ENCODE results near the gene C19orf44.
"Not testable (repeated sequence)": the region's sequence is repeated elsewhere in the genome, so short reads cannot be mapped to it uniquely, and the experiment has no call there.

The C19orf44 gene

DNA sequence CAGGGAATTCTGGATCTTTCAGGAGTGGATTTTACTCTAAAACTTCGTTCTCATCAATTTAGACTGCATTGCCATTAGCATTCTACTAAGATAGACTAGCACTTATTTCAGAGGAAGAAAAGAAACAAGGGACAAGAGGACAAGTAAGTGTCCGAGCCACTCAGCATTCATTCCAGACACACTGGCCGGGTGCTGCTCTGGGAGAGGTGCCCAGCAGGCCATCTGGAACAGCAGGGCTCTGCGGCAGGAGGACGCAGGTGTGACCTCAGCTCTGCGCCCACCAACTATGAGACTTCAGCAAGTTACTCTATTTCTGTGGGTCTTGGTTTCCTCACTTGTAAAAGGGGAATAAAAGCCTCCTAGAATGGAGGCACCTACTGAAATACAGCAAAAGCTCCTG, 28.6 kb upstream of the C19orf44 start:
- no peak for DNase-seq (ENCODE audit: low read depth)

DNA sequence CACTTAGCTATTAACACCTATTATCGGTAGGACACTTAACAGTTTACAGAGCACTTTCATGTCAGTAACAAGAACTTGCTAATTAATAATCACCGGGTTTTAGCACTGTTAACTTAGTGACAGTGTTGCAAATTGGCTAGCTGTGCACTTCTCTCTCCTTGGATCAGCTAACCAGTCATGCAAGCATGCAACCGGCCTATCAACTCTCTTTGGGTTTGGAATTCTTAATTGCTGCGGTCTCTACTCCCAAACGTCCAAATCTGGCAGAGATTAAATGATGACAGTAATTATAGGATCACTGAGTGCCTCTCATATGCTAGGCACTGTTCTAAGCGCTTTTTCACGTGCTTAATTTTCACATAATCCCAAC, 25.7 kb upstream of the C19orf44 start:
- no peak for DNase-seq (ENCODE audit: low read depth)

DNA sequence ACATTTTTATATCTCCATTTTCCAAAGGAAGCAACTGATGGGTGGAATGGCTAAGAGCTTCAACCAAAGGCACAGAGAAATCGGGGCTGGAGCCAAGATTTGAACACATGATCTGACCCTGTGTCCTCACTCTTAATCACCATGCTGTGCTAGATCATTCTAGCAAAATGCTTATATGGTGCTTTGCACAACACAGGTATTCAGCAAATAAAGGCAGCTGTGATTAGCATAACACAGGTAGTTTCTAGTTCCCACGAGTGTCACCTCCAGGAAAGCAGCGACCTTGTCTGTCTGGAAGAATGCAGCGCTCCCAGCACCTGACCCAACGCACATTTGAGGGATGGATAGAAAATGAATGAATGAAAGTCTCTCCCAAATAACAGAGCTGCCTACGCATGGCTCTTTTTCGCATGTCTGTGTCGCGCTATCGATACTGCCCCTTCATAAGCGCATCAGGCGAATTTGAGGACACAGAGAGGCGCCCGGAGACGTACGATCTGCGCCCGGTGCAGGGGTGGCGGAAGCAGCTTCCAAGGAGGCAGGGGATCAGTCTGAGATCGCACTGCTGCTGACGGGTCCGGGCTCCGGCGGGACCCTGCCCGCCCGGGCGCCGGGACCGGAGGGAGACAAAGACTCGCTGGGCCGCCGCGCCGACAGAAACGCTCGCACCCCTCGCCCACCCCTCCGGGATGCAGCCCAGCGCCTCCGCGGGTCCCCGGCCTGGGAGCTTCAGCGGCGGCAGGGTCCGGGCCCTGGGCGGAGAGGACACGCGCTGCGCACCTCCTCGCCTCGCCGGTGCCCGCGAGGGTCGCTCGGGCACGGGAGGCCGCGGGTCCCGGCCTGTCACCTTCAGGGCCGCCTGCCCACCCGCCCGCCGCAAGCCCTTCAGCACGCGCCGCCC, 25.0 kb upstream of the C19orf44 start:
- no peak for DNase-seq (ENCODE audit: low read depth)

DNA sequence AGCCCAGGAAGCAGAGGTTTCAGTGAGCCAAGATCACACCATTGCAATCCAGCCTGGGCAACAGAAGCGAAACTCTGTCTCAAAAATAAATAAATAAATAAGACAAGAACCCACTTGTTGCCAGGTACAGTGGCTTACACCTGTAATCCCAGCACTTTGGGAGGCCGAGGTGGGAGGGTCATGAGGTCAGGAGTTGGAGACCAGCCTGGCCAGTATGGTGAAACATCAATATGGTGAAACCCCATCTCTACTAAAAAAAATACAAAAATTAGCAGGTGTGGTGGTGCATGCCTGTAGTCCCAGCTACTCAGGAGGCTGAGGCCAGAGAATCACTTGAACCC, 23.7 kb upstream of the C19orf44 start:
- DNase-seq (ENCODE audit: low read depth), result not testable (repeated sequence)

DNA sequence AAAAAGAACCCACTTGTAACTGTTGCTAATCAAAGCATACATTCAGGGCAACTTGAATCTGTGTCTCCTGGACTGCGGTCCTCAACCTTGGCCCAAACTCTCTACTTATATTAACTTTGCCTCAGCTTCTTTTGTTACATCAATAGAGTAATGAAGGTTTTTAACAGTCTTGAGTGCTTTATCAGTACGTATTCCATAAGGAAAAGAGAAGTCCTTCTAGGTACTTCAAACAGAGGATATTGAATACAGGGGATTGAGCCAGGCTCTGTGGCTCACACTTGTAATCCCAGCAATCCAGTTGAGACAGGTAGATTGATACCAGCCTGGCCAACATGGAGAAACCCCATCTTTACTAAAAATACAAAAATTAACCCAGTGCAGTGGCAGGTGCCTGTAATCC, 23.2 kb upstream of the C19orf44 start:
- DNase-seq (ENCODE audit: low read depth), result no peak

DNA sequence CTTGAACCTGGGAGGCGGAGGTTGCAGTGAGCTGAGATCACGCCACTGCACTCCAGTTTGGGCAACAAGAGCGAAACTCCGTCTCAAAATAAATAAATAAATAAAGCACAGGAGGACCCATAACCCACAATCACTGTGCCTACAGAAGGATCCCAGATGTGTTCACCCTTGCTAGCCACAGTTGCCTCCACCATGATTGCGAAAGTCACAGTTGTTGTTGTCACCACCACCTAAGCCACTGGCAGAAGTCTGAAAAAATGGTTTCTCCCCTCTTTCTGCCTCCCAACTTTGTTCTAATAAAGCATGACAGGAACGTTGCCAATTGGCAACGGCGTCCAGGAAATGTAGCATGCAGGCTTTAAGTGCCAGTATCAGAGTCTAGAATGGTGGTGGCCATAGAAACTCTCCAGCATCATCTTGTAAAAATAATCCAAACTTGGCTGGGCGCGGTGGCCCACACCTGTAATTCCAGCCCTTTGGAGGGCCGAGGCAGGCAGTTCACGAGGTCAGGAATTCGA, 22.3 kb upstream of the C19orf44 start:
- no peak for DNase-seq (ENCODE audit: low read depth)

DNA sequence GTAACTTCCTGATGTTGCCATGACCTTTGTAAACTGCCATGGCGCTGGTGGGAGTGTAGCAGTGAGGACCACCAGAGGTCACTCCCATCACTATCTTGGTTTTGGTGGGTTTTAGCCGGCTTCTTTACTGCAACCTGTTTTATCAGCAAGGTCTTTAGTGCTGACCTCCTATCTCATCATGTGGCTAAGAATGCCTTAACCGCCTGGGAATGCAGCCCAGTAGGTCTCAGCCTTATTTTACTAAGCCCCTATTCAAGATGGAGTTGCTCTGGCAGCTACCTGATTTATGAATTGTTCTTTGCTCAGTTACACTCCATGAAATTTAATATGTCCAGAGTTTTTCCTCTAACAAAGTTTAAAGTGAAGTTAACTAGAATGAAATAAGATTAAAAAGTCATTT, 19.8 kb upstream of the C19orf44 start:
- DNase-seq (ENCODE audit: low read depth), result no peak

DNA sequence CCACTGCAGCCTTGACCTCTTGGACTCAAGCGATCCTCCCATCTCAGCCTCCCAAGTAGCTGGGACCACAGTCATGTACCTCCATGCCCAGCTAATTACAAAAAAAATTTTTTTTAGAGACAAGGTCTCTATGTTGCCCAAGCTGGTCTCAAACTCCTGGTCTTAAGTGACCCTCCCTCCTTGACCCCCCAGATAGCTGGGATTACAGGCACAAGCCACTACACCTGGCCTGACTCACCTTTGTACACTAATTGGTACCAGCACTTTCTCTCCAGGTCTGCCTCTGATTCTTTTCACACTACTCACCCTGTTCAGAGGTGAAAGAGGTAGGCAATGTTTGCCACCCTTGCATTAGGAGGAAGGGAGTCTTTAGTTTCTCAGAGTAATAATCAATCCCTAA, 18.9 kb upstream of the C19orf44 start:
- DNase-seq (ENCODE audit: low read depth), result no peak

DNA sequence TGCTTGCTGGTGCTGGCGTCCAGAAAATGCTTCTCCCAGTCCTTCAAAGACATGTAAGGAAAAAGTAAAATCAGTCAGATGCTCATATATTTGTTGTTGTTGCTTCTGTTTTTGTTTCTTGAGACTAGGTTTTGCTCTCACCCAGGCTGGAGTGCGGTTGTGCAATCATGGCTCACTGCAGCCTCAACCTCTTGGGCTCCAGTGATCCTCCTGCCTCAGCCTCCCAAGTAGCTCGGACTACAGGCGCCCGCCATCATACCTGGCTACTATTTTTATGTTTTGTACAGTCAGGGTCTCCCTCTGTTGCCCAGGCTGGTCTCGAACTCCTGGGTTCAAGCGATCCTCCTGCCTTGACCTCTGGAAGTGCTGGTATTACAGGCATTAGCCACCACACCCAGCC, 13.4 kb upstream of the C19orf44 start:
- DNase-seq (ENCODE audit: low read depth), result no peak

DNA sequence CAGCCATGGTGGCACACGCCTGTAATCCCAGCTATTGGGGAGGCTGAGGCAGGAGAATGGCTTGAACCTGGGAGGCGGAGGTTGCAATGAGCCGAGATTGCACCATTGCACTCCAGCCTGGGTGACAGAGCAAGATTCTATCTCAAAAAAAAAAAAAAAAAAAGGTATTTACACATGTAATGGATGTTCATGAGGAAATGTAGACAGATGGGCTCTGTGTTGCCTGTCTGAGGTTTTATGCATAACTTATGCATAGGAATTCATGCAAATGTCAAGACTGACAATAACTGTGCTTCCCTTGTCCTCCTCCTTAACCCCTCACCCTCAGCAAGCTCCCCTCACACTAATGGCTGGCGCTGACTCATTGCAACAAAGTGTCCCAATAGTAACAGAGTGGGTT, 9.7 kb upstream of the C19orf44 start:
- not testable (repeated sequence) for DNase-seq (ENCODE audit: low read depth)

DNA sequence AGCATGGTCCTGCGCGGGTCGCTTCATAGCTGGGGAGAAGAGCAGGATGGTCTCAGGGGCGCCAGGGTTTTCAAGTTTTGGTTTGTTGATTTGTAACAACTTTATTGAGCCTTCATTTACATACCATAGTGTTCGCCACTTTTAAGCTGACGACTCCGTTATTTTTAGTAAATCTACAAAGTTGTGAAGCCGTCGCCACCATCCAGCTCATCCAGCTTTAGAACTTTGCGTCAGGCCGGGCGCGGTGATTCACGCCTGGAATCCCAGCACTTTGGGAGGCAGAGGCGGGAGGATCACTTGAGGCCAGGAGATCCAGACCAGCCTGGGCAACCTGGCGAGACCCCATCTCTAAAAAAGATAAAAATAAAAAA, 404 bp downstream of the C19orf44 start:
- no peak for DNase-seq (ENCODE audit: low read depth)

DNA sequence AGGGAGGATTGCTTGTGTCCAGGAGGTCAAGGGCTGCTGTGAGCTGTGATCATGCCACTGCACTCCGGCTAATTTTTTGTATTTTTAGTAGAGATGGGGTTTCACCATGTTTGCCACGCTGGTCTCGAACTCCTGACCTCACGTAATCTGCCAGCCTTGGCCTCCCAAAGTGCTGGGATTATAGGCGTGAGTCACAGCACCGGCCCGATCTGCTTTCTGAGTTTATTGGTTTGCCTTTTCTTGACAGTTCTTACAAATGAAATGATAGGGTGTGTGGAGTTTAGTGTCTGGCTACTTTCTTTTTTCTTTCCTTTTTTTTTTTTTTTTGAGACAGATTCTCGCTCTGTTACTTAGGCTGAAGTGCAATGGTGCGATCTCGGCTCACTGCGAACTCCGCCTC, 848 bp downstream of the C19orf44 start:
- DNase-seq (ENCODE audit: low read depth), result no peak

DNA sequence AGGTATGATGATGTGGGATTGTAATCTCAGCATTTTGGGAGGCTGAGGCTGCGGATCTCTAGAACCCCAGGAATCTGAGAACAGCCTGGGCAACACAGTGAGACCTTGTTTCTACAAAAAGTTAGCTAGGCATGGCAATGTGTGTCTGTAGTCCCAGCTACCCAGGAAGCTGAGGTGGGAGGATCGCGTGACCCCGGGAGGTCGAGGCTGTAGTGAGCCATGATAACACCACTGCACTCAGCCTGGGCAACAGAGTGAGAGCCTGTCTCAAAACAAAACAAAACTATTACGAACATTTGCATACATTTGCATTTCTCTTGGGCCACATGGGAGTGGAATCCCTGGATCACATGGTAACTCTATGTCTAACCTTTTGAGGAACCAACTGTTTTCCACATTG, 1.6 kb downstream of the C19orf44 start:
- no peak for DNase-seq (ENCODE audit: low read depth)

DNA sequence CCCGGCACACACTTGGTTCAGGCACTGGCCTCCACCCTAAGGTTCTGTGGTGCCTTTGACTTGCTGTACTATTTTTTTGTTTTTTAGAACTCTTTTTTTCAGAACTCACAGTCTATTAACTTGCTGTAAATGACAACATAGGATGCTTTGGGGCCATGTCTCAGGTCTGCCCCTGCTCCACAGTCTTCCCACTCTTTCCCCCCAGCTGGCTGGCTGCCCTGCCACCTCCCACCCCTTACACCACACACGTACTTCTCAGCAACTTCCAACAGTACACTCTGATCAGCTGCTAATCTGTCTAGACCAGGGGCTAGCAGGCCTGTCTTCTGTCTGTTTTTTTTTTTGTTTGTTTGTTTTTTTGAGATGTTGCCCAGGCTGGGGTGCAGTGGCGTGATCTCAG, 8.1 kb downstream of the C19orf44 start:
- no peak for DNase-seq (ENCODE audit: low read depth)

DNA sequence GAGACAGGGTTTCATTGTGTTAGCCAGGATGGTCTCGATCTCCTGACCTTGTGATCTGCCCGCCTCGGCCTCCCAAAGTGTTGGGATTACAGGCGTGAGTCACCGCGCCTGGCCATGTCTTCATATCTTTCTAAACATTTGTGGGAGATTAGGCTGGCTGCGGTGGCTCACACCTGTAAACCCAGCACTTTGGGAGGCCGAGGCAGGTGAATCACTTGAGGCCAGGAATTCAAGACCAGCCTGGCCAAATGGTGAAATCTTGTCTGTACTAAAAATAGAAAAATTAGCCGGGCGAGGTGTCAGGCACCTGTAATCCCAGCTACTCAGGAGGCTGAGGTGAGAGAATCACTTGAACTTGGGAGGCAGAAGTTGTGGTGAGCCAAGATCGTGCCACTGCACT, 10.0 kb downstream of the C19orf44 start:
- not testable (repeated sequence) for DNase-seq (ENCODE audit: low read depth)

DNA sequence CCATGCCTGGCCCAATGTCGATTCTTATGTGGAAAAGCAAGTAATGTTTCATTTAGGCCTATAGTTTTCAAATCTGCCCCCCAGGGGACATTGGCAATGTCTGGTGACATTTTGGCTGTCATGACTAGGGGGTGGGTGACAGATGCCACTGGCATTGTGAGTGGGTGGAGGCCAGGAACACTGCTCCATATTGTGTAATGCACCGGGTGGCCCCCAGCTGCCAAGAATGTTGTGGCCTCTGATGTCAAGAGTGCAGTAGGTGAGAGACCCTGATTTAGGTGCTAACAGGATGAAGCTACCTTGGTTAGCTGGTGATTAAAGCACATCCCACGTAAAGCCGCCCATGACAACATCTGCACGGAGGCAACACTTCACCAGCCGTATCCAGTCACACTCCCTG, 10.8 kb downstream of the C19orf44 start:
- DNase-seq (ENCODE audit: low read depth), result no peak

DNA sequence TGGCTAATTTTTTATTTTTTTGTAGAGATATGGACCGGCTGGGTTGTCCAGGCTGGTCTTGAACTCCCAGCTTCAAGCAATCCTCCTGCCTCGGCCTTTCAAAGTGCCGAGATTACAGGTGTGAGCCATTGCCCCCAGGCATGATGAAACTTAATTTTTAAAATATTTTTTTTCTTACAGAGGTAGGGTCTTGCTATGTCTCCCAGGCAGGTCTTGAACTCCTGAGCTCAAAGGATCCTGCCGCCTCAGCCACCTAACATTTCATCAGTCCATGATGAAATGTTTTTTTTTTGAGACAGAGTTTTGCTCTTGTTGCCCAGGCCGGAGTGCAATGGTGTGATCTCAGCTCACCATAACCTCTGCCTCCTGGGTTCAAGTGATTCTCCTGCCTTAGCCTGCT, 12.4 kb downstream of the C19orf44 start:
- no peak for DNase-seq (ENCODE audit: low read depth)

DNA sequence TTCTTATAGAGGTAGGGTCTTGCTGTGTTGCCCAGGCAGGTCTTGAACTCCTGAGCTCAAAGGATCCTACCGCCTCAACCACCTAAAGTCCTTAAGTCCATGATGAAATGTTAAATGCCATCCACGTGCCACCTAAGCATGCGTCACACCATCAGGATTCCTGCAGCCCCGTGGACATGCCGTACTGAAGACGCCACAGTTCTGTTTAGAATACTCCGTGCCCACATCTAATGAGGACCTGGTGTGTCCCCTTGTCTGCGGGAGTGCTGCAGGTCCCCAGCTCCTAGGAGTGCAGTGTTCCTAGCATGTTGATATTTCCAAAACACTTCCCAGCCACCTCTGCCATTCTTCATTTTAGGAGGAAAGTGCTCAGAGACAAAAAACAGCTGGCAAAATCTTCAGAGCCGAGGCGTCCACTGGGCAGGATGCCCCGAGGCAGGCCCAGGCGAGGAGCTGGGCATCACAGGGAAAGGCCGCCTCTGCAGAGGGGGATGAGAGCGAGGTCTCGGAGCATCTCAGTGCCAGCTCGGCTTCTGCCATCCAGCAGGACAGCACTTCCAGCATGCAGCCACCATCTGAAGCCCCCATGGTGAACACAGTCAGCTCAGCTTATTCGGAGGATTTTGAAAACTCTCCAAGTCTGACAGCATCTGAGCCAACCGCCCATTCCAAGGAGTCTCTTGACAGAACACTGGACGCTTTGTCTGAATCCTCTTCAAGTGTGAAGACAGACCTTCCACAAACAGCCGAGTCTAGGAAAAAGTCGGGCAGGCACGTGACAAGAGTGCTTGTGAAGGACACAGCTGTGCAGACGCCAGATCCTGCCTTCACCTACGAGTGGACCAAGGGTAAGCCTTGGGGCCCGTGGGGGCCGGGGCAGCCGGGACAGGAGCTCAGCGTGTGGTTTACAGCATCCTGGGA, 13.2 kb downstream of the C19orf44 start:
- DNase-seq (ENCODE audit: low read depth), result no peak

DNA sequence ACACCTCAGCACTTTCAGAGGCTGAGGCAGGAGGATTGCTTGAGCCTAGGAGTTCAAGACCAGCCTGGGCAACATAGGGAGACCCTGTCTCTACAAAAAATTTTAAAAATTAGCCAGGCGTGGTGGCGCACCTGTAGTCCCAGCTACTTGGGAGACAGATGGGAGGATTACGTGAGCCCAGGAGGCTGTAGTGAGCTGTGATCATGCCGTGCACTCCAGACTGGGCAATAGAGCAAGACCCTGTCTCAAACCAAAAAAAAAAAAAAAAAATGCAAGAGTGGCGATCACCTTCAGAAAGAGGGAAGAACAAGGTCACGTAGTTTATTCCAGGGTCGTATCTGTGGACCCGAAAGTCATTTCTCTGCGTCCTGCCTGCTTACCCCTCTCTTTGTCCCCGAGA, 16.4 kb downstream of the C19orf44 start:
- DNase-seq (ENCODE audit: low read depth), result not testable (repeated sequence)

DNA sequence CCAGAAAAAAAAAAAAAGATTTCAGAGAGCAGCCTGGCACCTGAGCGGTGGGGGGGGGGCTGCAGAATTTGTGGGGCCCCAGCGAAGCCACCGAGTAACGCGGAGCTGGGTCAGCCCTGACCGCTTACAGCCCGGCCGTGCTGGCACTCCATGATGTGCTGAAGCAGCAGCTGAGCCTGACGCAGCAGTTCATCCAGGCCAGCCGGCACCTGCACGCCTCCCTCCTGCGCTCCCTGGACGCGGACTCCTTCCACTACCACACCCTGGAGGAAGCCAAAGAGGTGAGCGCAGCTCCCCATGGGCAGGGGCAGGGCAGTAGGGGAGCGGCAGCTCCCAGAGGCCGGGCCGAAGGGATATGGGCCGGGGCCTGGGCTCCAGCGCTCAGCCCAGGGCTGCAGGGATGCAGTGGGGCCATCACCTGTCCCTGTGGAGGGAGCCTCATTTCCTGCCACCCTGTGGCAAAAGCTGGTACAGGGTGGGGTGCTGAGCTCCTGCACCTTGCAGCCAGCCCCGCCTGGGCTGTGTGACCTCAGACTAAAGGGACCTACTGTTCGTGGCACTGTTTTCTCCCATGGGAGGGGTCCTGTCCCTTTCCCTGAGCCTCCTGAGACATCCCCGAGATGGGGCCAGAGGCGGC, 18.3 kb downstream of the C19orf44 start:
- no peak for DNase-seq (ENCODE audit: low read depth)

DNA sequence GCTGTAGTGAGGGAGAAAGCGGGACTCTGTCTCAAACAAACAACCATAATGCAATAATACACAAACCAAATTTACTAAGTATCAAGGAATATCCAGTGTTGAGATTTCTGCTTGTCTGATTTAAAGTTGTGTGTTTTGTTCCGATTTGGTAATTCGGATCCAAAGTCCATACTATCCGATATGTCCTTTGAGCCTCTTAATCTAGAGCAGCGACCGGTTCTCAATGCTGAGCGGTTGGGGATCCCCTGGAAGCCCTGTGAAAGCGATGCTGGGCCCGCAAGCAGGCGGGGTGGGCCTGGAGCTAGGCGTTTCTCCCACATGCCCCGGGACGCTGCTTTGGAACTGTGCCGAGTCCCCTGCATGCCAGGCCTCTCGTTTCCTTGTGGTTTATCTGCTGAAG, 20.2 kb downstream of the C19orf44 start:
- DNase-seq (ENCODE audit: low read depth), result no peak

DNA sequence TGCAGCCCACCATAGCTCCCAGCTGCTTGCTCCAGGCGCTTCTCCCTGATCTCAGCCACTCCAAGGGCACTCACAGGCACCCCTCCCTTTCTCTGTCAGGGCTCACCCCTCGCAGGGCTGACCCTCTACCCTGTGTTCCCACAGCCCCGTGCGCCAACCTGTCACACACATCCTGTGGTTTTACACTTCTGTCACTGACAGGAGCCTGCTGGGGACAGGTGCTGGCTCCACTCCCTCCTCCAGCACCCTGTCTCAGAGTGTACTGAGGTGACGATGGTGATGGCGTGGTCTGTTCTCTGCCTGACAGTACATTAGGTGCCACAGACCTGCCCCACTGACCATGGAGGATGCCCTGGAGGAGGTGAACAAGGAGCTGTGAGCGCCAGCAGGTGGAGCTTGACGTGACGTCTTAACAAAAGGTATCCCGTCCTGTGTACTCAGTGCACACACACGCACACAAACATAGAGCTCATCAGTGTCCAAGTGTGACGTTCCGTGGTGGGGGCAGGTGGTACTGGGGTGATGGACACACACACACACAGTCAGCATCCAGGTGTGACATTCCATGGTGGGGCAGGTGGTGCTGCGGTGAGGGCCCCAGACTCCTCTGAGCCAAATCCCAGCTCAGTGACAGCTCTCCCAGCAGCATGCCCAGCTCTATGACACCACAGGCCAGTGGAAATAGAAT, 20.9 kb downstream of the C19orf44 start:
- DNase-seq (ENCODE audit: low read depth), result no peak
